ENCODE data around the gene PNMA6A.

DNA sequence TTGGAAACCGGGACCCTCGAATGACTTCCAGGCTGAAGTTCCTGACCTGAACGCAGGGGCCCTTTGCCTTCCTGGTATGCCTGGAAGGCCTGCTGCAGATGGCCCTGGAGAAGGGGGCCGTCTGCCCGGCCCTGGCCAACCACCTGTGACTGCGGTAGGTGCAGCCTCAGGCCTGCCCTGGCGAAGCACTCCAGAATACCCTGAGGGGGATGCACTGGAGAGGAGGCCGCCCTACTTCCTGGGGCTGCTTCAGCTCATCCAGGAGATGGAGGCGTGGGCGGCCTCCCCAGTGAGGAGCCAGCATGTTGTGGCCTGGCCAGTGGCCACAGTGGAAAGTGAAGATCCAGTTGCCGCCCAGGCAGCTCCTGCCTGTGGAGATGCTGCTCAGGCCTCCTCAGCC lies 42.4 kb upstream of the PNMA6A start:
- TF ChIP-seq, protein P1, sequence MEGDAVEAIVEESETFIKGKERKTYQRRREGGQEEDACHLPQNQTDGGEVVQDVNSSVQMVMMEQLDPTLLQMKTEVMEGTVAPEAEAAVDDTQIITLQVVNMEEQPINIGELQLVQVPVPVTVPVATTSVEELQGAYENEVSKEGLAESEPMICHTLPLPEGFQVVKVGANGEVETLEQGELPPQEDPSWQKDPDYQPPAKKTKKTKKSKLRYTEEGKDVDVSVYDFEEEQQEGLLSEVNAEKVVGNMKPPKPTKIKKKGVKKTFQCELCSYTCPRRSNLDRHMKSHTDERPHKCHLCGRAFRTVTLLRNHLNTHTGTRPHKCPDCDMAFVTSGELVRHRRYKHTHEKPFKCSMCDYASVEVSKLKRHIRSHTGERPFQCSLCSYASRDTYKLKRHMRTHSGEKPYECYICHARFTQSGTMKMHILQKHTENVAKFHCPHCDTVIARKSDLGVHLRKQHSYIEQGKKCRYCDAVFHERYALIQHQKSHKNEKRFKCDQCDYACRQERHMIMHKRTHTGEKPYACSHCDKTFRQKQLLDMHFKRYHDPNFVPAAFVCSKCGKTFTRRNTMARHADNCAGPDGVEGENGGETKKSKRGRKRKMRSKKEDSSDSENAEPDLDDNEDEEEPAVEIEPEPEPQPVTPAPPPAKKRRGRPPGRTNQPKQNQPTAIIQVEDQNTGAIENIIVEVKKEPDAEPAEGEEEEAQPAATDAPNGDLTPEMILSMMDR (IDR thresholded peaks at IDR 0.05; ENCODE audit: low read length) = no peak
- TF ChIP-seq EZH2 (optimal IDR thresholded peaks at IDR 0.05; ENCODE audit: low read depth, low read length) (no peak), EZH2phosphoT487 (IDR thresholded peaks at IDR 0.05; ENCODE audit: low read length) (no peak)

Data from MM.1S (cell line).